Activated T-cell treated with anti-CD3 and anti-CD28 coated beads for 1 hour (primary cell): ENCODE measurements around the gene TRNP1.

ENCODE experiments used
- DNase-seq: peaks from one replicate; pipeline ENCODE4 v3.0.0-alpha.2; 2020; ENCODE audit warnings: low read depth

The TRNP1 gene

GRCh38 chr1:27027575-27028250 is 34.2 kb downstream of the TRNP1 start:
- no peak for DNase-seq

GRCh38 chr1:27029517-27029916 is 36.0 kb downstream of the TRNP1 start:
- DNase-seq: no peak

DNA sequence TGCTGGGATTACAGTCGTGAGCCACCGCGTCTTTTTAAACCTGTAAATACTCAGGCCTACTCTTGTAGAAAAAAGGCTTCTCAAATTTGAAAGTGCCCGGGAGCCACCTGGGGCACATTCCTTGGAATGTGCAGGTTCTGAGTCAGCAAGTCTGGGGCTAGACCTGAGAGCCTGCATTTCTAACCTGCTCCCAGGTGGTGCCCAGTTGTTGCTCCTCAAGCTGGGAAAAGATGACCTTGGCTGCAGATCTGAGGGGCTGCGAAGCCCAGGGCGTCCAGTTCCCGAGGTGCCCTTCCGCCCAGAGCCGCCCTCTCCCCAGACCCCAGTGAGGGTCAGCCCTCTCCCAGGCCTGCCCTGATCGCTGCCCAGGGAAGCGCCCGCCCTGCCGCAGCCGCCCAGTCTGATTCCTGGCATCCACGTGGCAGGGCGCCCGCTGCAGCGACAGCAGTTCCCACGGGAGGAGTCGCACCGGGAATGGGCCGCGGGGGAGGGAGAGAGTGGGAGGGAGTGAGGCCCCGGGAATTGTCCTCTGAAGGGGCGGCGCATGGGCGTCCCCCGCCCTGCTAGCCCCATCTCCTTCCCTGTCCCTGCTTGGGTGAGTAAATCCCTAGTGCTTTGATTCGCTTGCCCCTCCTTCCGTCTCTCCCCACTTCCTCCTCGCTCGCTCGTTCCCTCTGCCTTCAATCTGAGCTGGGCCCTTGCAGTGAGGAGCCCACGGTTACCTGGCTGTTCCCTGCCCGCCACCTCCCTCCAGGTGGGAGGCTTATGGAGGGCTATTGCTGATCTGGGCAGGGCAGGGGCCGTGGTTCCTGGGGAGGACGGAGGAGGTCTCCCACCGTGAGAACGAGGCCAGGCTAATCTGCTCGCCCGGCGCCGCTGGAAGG is 38.0 kb downstream of the TRNP1 start:
- no peak for DNase-seq

DNA sequence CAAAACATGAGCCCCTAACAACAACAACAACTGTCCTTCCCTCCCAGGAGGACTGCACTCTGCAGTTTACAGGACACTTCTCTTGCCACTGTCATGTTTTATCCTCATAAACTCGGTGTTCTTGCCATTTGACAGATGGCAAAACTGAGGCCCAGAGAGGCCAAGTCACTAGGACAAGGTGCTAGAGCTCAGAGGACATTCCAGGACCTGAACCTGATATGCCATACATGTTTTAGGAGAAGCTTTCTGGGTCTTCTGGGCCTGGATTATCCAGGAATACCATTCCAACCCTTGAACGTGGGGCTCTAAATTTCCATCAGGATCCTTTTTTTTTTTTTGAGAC is 38.6 kb downstream of the TRNP1 start:
- no peak for DNase-seq

GRCh38 chr1:27033043-27033746 is 39.7 kb downstream of the TRNP1 start:
- DNase-seq: no peak

GRCh38 chr1:27035344-27035743 is 41.9 kb downstream of the TRNP1 start:
- no peak for DNase-seq

- no peak for DNase-seq
Measured at GRCh38 chr1:27036718-27037117, 43.2 kb downstream of the TRNP1 start.

GRCh38 chr1:27037518-27037917 is 44.0 kb downstream of the TRNP1 start:
- DNase-seq: no peak

DNA sequence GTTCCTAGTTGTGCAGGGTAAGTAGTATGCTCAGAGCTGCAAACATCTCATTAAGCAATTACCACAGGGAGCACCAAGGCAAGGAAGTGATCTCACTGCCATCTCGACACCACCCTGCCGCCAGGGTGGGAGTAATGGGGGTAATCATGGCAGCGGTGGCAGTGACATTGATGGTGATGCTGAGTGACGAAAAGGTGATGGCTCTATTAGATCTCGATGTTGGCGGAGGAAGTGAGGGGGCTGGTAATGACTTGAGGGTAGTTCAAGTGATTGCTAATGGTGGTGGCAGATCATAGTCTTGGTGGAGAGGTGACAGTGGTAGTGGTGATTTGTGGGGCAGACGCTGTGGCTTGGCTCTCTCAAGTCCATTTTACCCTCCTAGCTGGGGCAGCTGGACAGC is 44.5 kb downstream of the TRNP1 start:
- DNase-seq: no peak

- no peak for DNase-seq
Measured at GRCh38 chr1:27042670-27043069, 49.2 kb downstream of the TRNP1 start.

DNA sequence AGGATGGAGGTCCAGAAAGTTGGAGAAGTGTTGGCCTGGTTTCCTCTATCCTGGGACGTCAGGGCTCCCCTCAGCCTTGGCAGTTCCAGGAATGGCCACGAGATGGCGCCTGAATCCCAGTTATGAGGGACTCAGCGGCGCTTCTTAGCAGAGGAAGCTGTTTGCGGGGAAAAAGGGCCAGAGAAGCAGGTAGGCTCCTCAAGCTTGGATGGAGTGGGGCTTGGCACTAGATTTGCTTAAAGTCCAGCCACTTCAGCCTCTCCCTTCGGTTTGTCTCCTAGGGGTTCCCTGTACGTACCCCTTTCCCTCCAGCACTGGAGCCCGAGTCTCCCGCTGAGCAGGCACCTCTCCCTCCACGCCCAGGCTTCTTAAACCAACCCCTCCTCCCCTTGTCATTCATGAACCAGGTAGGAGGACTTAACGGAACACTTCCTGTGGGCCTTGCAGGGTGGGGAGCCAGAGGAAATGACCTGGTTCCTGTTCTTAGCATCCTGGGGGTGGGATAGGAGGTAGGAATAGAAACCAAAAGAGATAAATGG is 51.2 kb downstream of the TRNP1 start:
- peak; percentile 94 for DNase-seq

GRCh38 chr1:27045973-27046558 is 52.6 kb downstream of the TRNP1 start:
- DNase-seq: peak; percentile 55

- DNase-seq: no peak
Measured at GRCh38 chr1:27047914-27048313, 54.4 kb downstream of the TRNP1 start.

- DNase-seq: no peak
Measured at GRCh38 chr1:27049100-27049499, 55.6 kb downstream of the TRNP1 start.

GRCh38 chr1:27049607-27050006 is 56.1 kb downstream of the TRNP1 start:
- DNase-seq: no peak
